ENCODE results near the gene METTL9.
"Not testable (repeated sequence)": the region's sequence is repeated elsewhere in the genome, so short reads cannot be mapped to it uniquely, and the experiment has no call there.

METTL9 gene

GRCh38 chr16:21574372-21574771, 25.0 kb upstream of the METTL9 start:
- DNase-seq = no peak

- DNase-seq = not testable (repeated sequence)
Observed at GRCh38 chr16:21576323-21576722, 23.1 kb upstream of the METTL9 start.

DNA sequence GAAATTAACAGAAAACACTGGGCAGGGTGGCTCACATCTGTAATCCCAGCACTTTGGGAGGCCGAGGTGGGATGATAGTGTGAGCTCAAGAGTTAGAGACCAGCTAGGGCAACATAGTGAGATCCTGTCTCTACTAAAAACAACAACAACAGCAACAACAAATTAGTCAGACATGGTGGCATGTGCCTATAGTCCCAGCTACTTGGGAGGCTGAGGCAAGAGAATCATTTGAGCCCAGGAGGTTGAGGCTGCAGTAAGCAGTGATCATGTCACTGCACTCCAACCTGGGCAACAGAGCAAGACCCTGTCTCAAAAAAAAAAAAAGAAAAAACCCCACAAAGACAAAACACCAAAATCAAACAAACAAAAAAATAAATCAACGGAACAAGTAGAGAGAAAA, 21.9 kb upstream of the METTL9 start:
- DNase-seq = not testable (repeated sequence)

GRCh38 chr16:21578311-21578710, 21.1 kb upstream of the METTL9 start:
- DNase-seq = not testable (repeated sequence)

DNA sequence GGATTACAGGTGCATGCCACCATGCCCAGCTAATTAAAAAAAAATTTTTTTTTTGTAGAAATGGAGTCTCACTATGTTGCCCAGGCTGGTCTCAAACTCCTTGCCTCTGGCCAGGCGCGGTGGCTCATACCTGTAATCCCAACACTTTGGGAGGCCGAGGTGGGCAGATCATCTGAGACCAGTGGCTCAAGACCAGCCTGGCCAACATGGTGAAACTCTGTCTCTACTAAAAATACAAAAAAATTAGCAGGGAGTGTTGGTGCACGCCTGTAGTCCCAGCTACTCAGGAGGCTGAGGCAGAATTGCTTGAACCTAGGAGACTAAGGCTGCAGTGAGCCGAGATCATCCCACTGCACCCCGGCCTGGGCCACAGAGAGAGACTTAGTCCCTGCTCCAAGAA, 19.2 kb upstream of the METTL9 start:
- DNase-seq = not testable (repeated sequence)

- DNase-seq = no peak
Observed at GRCh38 chr16:21580807-21581206, 18.6 kb upstream of the METTL9 start.

DNA sequence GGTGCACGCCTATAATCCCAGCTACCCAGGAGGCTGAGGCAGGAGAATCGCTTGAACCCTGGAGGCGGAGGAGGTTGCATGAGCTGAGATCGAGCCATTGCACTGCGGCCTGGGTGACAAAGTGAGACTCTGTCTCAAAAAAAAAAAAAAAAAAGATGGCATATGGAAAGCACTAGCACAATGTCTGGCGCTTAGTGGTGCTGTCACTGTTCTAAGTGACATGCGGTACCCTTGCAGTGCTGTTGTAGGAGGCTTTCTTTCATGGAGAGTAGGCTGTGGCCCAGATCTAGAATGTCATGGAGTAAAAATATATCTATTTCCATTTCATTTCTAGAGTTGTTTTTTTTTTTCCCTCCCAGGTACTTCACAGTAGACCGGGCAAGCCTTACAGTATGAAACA, 14.6 kb upstream of the METTL9 start:
- no peak for DNase-seq

- DNase-seq = not testable (repeated sequence)
Observed at GRCh38 chr16:21588593-21588992, 10.8 kb upstream of the METTL9 start.

DNA sequence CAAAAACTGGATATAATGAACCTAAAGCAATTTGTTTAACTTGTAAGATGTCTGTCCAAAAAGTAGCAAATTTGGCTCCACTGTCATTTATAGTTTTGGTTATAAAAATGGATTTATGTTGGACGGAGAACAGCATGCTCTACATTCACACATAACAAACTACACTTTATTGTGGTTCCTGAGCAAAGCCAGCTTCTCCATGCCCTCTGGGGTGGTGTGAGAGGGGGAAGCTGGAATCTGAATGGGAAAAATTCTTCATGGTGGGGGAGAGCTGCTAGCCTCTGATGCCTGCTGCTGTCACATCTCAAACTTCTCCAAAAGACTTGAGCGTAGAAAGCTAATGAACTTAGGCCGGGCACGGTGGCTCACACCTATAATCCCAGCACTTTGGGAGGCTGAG, 9.8 kb upstream of the METTL9 start:
- DNase-seq = no peak

- no peak for DNase-seq
Observed at GRCh38 chr16:21590287-21590686, 9.1 kb upstream of the METTL9 start.

GRCh38 chr16:21590796-21591195, 8.6 kb upstream of the METTL9 start:
- DNase-seq = no peak

- DNase-seq = no peak
Observed at GRCh38 chr16:21592191-21592590, 7.2 kb upstream of the METTL9 start.

DNA sequence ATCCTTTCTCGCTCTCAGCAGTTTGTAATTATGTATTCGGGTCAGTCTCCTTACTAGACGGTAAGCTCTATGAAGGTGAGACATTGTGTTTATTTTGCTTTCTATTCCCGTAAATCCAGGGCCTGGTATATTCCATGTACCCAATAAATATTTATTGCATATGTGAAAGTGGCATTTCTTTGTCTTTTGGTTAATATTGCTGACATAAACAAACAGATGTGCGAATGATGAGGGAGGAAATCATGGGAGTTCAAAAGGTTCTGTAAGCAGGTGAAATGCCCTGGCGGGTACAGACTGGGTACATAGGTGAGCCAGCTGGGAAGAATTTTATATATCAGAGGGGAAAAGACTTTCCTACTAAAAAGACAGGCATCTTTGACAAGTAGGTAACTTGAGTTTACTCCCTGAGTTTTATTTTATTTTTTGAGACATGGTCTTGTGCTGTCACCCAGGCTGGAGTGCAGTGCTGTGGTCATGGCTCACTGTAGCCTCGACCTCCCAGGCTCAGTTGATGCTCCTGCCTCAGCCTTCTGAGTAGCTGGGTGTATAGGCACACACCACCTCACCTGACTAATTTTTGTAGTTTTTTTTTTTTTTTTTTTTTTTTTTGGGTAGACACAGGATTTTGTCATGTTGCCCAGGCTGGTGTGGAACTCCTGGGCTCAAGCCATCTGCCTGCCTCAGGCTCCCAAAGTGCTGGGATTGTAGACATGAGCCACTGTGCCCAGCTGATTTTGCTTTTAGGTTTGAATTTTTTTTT, 5.7 kb upstream of the METTL9 start:
- no peak for DNase-seq

DNA sequence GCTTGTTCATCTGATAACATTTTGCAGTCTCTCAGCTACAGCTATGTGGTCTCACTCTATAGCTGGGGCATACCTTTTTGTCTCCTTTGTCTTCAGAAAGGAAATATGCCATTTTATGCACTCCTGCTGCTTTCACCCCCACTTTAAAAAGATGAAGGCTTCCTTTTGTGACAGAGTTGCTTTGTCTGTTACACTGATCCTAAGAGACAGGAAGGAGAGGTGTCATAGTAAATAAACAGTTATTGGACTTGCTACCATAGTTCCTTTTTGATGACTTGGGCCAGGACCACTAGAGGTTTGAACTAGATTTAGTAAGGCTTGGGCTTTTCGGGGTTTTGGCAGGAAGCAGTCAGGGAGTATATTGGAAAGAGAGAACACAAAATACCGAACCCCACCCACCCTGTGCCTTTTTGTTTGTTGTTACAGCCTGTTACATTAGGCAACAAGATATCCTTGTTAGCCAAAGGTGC, 1.8 kb upstream of the METTL9 start:
- no peak for DNase-seq

DNA sequence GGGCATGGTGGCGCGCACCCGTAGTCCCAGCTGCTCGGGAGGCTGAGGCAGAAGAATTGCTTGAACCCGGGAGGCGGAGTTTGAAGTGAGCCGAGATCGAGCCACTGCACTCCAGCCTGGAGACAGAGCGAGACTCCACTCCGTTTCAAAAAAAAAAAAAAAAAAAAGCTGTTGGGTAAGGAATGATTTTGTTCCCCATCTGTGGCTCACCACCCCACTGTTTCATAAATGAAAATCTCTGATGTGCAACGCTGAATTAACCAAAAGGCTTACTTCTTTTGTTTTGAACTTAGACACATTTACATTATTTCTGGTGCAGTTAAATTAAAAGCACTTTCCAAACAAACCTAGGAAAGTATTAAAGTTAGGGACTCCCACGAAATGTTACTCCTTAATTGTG, 1.2 kb upstream of the METTL9 start:
- DNase-seq = no peak

DNA sequence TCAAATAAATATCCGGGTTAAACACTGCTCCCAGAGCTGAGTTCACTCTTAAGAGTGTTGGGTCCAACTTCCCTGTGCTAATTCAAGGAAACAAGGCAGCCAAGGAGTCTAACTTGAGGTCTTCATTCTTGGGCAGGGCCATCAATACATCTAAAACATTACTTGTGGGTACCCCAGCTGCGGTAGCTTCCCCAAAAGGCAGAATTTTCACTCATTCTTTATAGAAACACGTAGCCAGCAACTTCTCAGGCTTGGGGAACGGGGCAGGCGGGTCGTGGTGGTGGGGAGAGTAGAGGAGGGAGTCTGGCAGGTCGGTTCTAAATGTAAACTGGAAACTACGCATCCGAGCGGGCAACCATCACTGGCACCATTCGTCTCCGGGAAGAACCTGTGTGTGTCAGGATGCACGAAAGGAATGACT, 666 bp upstream of the METTL9 start:
- DNase-seq = no peak

DNA sequence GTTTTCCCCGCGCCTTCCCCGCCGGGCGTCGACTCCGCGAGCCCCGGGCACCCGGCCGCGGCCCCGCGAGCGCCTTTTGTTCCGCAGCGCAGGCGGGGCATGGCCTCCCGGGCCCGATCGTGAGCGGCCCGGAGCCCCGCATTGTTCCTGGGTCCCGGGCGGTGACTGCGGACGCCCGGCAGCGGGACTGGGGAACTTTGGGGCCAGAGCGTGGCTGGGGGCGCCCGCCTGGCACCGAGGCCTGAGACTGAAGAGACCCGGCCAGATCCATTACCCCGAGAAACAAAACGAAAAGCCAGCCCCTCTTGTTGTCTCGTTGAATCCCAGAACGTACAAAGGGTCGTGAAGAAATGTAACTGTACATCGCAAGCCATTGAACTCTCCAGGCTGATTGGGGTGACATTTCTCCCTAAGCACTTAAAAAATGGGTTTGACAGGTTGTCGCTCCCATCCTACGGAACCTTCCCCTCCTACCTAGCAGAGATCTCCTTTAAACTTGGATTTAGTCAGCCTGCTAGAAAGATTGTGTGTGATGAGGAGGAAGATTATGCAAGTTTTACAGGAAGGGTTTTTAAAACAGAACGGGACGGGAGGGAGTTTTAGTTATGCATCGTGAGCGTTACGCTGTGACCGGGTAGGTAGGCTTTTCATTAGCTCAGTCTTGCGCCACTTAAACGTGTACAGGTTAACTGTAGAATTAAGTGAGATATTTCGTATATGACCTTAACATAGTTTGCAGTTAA, 825 bp downstream of the METTL9 start:
- DNase-seq = no peak

DNA sequence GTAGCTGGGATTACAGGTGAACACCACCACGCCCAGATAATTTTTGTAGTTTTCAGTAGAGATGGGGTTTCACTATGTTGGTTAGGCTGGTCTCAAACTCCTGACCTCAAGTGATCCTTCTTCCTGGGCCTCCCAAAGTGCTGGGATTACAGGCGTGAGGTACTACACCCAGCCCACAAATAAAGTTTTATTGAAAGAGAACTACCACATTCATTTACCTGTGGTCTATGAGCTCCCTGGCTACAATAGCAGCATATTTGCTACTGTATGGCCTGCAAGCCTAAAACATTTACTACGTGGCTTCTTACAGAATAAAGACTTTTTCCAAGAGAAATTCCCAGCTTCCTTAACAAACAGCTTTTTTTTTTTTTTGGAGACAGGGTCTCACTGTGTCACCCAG, 3.4 kb downstream of the METTL9 start:
- no peak for DNase-seq

GRCh38 chr16:21603928-21604327, 4.6 kb downstream of the METTL9 start:
- DNase-seq = no peak

- DNase-seq = not testable (repeated sequence)
Observed at GRCh38 chr16:21605848-21606247, 6.5 kb downstream of the METTL9 start.

- DNase-seq = no peak
Observed at GRCh38 chr16:21608639-21609328, 9.4 kb downstream of the METTL9 start.

DNA sequence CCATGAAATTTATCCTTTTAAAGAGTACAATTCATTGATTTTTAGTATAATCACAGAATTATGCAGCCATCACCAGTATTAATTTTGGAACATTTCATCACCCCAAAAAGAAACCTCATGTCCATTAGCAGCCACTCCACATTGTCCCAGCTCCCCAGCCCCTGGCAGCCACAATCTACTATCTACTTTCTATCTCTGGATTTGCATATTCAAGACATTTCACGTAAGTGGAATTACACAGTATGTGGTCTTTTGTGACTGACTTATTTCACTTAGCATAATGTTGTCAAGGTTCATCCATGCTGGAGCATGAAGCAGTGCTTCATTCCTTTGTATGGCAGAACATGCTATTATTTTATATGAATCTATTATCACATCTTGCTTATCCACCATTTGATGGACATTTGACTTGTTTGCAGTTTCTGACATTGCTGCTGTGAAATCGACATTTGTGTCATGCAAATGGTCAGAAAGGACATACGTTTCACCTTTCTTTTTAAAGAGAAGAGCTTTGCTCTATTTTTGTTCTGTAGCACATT, 10.7 kb downstream of the METTL9 start:
- no peak for DNase-seq

DNA sequence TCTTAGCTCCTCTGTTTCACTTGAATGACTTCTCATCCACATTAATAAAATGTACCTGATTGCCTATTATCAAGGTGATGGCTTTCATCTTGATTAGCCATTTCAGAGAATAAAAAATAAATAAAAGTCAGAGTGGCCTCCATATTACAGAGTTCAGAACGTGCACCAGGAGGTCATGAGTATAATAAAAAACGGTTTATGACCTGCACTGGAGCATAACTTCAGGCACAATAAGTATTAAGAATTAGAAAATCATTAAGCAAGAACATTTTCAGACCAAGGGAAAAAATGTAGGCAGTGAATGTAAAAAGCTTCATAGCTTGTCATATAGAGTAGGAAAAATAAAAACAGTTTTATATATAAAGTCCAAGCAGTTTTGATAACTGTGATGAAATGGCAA, 11.4 kb downstream of the METTL9 start:
- DNase-seq = no peak

DNA sequence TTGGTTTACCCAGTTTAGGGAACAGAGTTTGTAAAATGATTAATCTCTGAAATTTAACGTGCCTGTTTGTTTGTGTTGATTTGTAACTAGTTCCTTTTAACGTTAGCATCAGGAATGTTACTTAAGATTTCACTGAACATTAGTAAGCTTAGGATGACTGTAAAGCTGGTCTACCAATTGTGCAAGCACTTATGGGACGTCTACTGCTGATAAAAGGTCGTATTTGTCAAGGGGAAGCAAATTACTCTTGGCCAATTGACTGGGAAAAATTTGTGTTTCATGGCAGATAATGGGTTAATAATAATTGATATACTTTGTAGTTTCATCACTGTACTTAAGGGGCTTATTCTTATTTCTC, 11.8 kb downstream of the METTL9 start:
- DNase-seq = no peak

All from T1000 (cell line).